ENCODE results near the gene GPR55.
A peak's percentile ranks its signal among the peaks of the same experiment; 100 is the strongest.

The GPR55 gene

GRCh38 chr2:230885463-230886130 lies 39.4 kb downstream of the GPR55 start:
- DNase-seq (ENCODE audit: low read depth in 1 of 2, low spot score in 1 of 2) = no peak

- no peak for DNase-seq (ENCODE audit: low read depth in 1 of 2, low spot score in 1 of 2)
Measured at GRCh38 chr2:230881840-230882239, 43.2 kb downstream of the GPR55 start.

GRCh38 chr2:230879891-230880290 lies 45.2 kb downstream of the GPR55 start:
- DNase-seq (ENCODE audit: low read depth in 1 of 2, low spot score in 1 of 2) = no peak

GRCh38 chr2:230879271-230879882 lies 45.7 kb downstream of the GPR55 start:
- no peak for DNase-seq (ENCODE audit: low read depth in 1 of 2, low spot score in 1 of 2)

GRCh38 chr2:230878599-230879188 lies 46.3 kb downstream of the GPR55 start:
- DNase-seq (ENCODE audit: low read depth in 1 of 2, low spot score in 1 of 2) = no peak

GRCh38 chr2:230877759-230878598 lies 47.1 kb downstream of the GPR55 start:
- no peak for DNase-seq (ENCODE audit: low read depth in 1 of 2, low spot score in 1 of 2)

- no peak for DNase-seq (ENCODE audit: low read depth in 1 of 2, low spot score in 1 of 2)
Measured at GRCh38 chr2:230877116-230877758, 47.8 kb downstream of the GPR55 start.

- no peak for DNase-seq (ENCODE audit: low read depth in 1 of 2, low spot score in 1 of 2)
Measured at GRCh38 chr2:230875347-230876315, 49.4 kb downstream of the GPR55 start.

- no peak for DNase-seq (ENCODE audit: low read depth in 1 of 2, low spot score in 1 of 2)
Measured at GRCh38 chr2:230874876-230875275, 50.2 kb downstream of the GPR55 start.

GRCh38 chr2:230874456-230874855 lies 50.6 kb downstream of the GPR55 start:
- no peak for DNase-seq (ENCODE audit: low read depth in 1 of 2, low spot score in 1 of 2)

- peak in 1 of 2 donors; percentile 35 for DNase-seq (ENCODE audit: low read depth in 1 of 2, low spot score in 1 of 2)
Measured at GRCh38 chr2:230873661-230874401, 51.2 kb downstream of the GPR55 start.

GRCh38 chr2:230872968-230873660 lies 51.9 kb downstream of the GPR55 start:
- DNase-seq (ENCODE audit: low read depth in 1 of 2, low spot score in 1 of 2) = no peak

- no peak for DNase-seq (ENCODE audit: low read depth in 1 of 2, low spot score in 1 of 2)
Measured at GRCh38 chr2:230872151-230872967, 52.7 kb downstream of the GPR55 start.

- DNase-seq (ENCODE audit: low read depth in 1 of 2, low spot score in 1 of 2) = no peak
Measured at GRCh38 chr2:230871361-230872150, 53.5 kb downstream of the GPR55 start.

- DNase-seq (ENCODE audit: low read depth in 1 of 2, low spot score in 1 of 2) = no peak
Measured at GRCh38 chr2:230870544-230871360, 54.3 kb downstream of the GPR55 start.

- DNase-seq (ENCODE audit: low read depth in 1 of 2, low spot score in 1 of 2) = no peak
Measured at GRCh38 chr2:230869914-230870543, 55.0 kb downstream of the GPR55 start.

All from activated CD4-positive, alpha-beta T cell treated with anti-CD3 and anti-CD28 coated beads, Interleukin-2, amount 50 U/mL, for 24 hours (primary cell).